Nephron (organoid): Measurements from ENCODE around the gene DPYSL4.

Experiments
- H3K27ac Mint-ChIP-seq, 3 experiments: 2 replicates each; pipeline ENCODE4 v1.8.0; 2020; ENCODE audit warnings: mixed read lengths in 3 of 3, mild to moderate bottlenecking in 2 of 3, moderate library complexity in 1 of 3
- H3K27me3 Mint-ChIP-seq: 2 replicates; pipeline ENCODE4 v1.8.0; 2021; ENCODE audit warnings: low read depth, mild to moderate bottlenecking, moderate library complexity, mixed read lengths
- H3K36me3 Mint-ChIP-seq: 2 replicates; pipeline ENCODE4 v1.8.0; 2020; ENCODE audit warnings: low read depth, mixed read lengths
- H3K4me1 Mint-ChIP-seq: 2 replicates; pipeline ENCODE4 v1.8.0; 2020; ENCODE audit warnings: mixed read lengths
- H3K4me3 Mint-ChIP-seq, 3 experiments: 2 replicates each; pipeline ENCODE4 v1.8.0; 2020; ENCODE audit warnings: mild to moderate bottlenecking in 3 of 3, mixed read lengths in 3 of 3, moderate library complexity in 2 of 3
- H3K9me3 Mint-ChIP-seq: 2 replicates; pipeline ENCODE4 v1.8.0; 2020; ENCODE audit warnings: mixed read lengths
- TF ChIP-seq, protein P1 (sequence below), 3 experiments: fragments of 200-600 bp; sonication (generic); IDR thresholded peaks; one replicate each; pipeline ENCODE4 v1.5.0; 2021; ENCODE audit warnings: antibody characterized with exemption in 3 of 3; ENCODE audit not compliant: unreplicated experiment in 3 of 3

The DPYSL4 gene

DNA sequence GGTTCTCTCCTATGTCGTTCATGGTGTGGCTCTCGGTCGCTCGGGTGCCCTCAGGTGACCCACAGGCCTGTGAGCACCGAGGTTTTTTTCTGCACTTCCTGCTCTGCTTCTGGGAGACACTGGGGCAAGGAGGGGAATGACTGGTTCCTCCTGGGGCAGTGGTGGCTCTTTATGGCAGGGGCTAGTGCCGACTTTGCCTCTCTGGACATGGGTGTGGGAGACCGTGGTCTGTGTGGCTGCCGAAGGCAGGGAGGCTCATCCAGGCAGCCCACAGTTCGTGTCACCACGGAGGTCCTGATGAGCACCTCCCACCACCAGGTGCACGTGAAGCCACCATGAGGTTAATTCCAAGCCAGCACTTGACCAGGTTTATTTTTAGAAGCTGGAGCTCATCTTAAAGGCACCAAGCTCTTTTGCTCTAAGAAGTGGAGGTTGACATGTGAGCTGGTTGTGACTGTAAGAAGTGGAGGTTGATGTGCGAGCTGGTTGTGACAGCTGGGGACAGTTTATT is 24.7 kb upstream of the DPYSL4 start:
- Mint-ChIP-seq H3K27ac (no peak overlapping the region), H3K36me3 (no peaks in the 10 kb centered on the region)

GRCh38 chr10:132162590-132163277 is 24.0 kb upstream of the DPYSL4 start:
- TF ChIP-seq, protein P1, sequence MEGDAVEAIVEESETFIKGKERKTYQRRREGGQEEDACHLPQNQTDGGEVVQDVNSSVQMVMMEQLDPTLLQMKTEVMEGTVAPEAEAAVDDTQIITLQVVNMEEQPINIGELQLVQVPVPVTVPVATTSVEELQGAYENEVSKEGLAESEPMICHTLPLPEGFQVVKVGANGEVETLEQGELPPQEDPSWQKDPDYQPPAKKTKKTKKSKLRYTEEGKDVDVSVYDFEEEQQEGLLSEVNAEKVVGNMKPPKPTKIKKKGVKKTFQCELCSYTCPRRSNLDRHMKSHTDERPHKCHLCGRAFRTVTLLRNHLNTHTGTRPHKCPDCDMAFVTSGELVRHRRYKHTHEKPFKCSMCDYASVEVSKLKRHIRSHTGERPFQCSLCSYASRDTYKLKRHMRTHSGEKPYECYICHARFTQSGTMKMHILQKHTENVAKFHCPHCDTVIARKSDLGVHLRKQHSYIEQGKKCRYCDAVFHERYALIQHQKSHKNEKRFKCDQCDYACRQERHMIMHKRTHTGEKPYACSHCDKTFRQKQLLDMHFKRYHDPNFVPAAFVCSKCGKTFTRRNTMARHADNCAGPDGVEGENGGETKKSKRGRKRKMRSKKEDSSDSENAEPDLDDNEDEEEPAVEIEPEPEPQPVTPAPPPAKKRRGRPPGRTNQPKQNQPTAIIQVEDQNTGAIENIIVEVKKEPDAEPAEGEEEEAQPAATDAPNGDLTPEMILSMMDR (IDR thresholded peaks at IDR 0.05; ENCODE audit: unreplicated experiment in 3 of 3) = no peak
- H3K4me1 Mint-ChIP-seq = peaks cover 7% of the 10 kb centered on the region
- no peaks in the 10 kb centered on the region for H3K9me3 Mint-ChIP-seq
- peaks cover 20% of the 10 kb centered on the region for H3K27me3 Mint-ChIP-seq
- H3K27ac Mint-ChIP-seq = no peak overlapping the region
- no peak overlapping the region for H3K4me3 Mint-ChIP-seq
- H3K36me3 Mint-ChIP-seq = no peaks in the 10 kb centered on the region

More for the DNA sequence above, 24.7 kb upstream of the DPYSL4 start:
- TF ChIP-seq, protein P1 (IDR thresholded peaks at IDR 0.05; ENCODE audit: unreplicated experiment in 3 of 3) = no peak
- H3K4me1 Mint-ChIP-seq = peaks cover 7% of the 10 kb centered on the region
- no peak overlapping the region for H3K4me3 Mint-ChIP-seq
- peaks cover 25% of the 10 kb centered on the region for H3K27me3 Mint-ChIP-seq
- H3K9me3 Mint-ChIP-seq = no peaks in the 10 kb centered on the region

DNA sequence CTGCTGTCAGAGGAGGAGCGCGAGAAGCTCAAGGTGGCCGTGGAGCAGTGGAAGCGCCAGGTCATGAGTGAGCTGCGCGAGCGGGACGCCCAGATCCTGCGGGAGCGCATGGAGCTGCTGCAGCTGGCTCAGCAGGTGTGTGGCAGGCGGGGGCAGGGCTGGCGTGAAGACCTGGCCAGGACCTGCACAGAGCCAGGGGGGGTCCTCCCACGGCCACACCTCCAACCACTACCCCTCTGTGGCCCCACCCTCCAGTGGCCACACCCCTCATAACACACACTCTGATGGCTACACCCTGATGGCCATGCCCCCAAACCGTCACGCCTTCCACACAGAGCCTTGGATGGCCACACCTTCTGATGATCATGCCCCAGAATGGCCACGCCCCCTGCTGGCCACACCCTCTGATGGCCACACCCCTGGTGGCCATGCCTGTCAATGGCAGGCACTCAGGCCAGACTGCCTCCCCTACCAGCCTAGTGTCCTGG is 23.4 kb upstream of the DPYSL4 start:
- Mint-ChIP-seq H3K36me3 (no peaks in the 10 kb centered on the region), H3K27me3 (peaks cover 20% of the 10 kb centered on the region), H3K27ac (no peak overlapping the region), H3K4me1 (peaks cover 7% of the 10 kb centered on the region), H3K4me3 (no peak overlapping the region), H3K9me3 (no peaks in the 10 kb centered on the region)
- TF ChIP-seq, protein P1 (IDR thresholded peaks at IDR 0.05; ENCODE audit: unreplicated experiment in 3 of 3) = no peak

GRCh38 chr10:132163826-132164515 is 22.8 kb upstream of the DPYSL4 start:
- H3K4me1 Mint-ChIP-seq = peaks cover 7% of the 10 kb centered on the region
- TF ChIP-seq, protein P1 (IDR thresholded peaks at IDR 0.05; ENCODE audit: unreplicated experiment in 3 of 3) = no peak

GRCh38 chr10:132164761-132165278 is 21.9 kb upstream of the DPYSL4 start:
- TF ChIP-seq, protein P1 (IDR thresholded peaks at IDR 0.05; ENCODE audit: unreplicated experiment in 3 of 3) = no peak
- no peak overlapping the region for H3K4me3 Mint-ChIP-seq

More at GRCh38 chr10:132163826-132164515, 22.8 kb upstream of the DPYSL4 start:
- H3K27ac Mint-ChIP-seq = no peak overlapping the region
- H3K4me3 Mint-ChIP-seq = no peak overlapping the region
- H3K9me3 Mint-ChIP-seq = no peaks in the 10 kb centered on the region
- peaks cover 18% of the 10 kb centered on the region for H3K27me3 Mint-ChIP-seq
- no peaks in the 10 kb centered on the region for H3K36me3 Mint-ChIP-seq

More at GRCh38 chr10:132164761-132165278, 21.9 kb upstream of the DPYSL4 start:
- Mint-ChIP-seq H3K27me3 (peaks cover 16% of the 10 kb centered on the region), H3K9me3 (no peaks in the 10 kb centered on the region), H3K36me3 (no peaks in the 10 kb centered on the region), H3K27ac (no peak overlapping the region), H3K4me1 (peaks cover 7% of the 10 kb centered on the region)
